Measurements from ENCODE around the gene CHGA.

The CHGA gene

GRCh38 chr14:92964124-92965109 is 41.5 kb downstream of the CHGA start:
- Mint-ChIP-seq H3K27ac (ENCODE audit: low read depth) (peak overlapping the region; percentile 59), H3K4me3 (no peak overlapping the region), H3K4me1 (peaks cover 15% of the 10 kb centered on the region), H3K27me3 (no peaks in the 10 kb centered on the region), H3K36me3 (ENCODE audit: insufficient read depth) (peaks cover 7% of the 10 kb centered on the region), H3K9me3 (peaks cover 5% of the 10 kb centered on the region)
- no peak for DNase-seq (ENCODE audit: low spot score in 2 of 2)
- no peak for ATAC-seq (replicated peaks; ENCODE audit: extremely low read depth, poor library complexity, severe bottlenecking)

GRCh38 chr14:92965281-92965680 is 42.3 kb downstream of the CHGA start:
- Mint-ChIP-seq H3K4me3 (no peak overlapping the region), H3K4me1 (peaks cover 15% of the 10 kb centered on the region), H3K36me3 (ENCODE audit: insufficient read depth) (peaks cover 7% of the 10 kb centered on the region), H3K27ac (ENCODE audit: low read depth) (no peak overlapping the region), H3K9me3 (peaks cover 5% of the 10 kb centered on the region), H3K27me3 (no peaks in the 10 kb centered on the region)
- ATAC-seq (replicated peaks; ENCODE audit: extremely low read depth, poor library complexity, severe bottlenecking): no peak
- no peak for DNase-seq (ENCODE audit: low spot score in 2 of 2)

GRCh38 chr14:92967346-92967926 is 44.5 kb downstream of the CHGA start:
- no peak for ATAC-seq (replicated peaks; ENCODE audit: extremely low read depth, poor library complexity, severe bottlenecking)
- H3K4me1 Mint-ChIP-seq: peaks cover 17% of the 10 kb centered on the region
- no peaks in the 10 kb centered on the region for H3K27me3 Mint-ChIP-seq
- H3K36me3 Mint-ChIP-seq (ENCODE audit: insufficient read depth): peaks cover 4% of the 10 kb centered on the region
- H3K9me3 Mint-ChIP-seq: peaks cover 5% of the 10 kb centered on the region
- no peak for DNase-seq (ENCODE audit: low spot score in 2 of 2)
- no peak overlapping the region for H3K27ac Mint-ChIP-seq (ENCODE audit: low read depth)
- no peak overlapping the region for H3K4me3 Mint-ChIP-seq

- Mint-ChIP-seq H3K4me1 (peaks cover 17% of the 10 kb centered on the region), H3K9me3 (peaks cover 5% of the 10 kb centered on the region), H3K36me3 (ENCODE audit: insufficient read depth) (peaks cover 4% of the 10 kb centered on the region), H3K27me3 (no peaks in the 10 kb centered on the region), H3K27ac (ENCODE audit: low read depth) (no peak overlapping the region), H3K4me3 (no peak overlapping the region)
- DNase-seq (ENCODE audit: low spot score in 2 of 2) (no peak), ATAC-seq (replicated peaks; ENCODE audit: extremely low read depth, poor library complexity, severe bottlenecking) (no peak)
These were observed 45.5 kb downstream of the CHGA start for GRCh38 chr14:92968291-92969020.

GRCh38 chr14:92969430-92969829 is 46.5 kb downstream of the CHGA start:
- peaks cover 17% of the 10 kb centered on the region for H3K4me1 Mint-ChIP-seq
- H3K27ac Mint-ChIP-seq (ENCODE audit: low read depth): no peak overlapping the region
- no peak for ATAC-seq (replicated peaks; ENCODE audit: extremely low read depth, poor library complexity, severe bottlenecking)
- no peaks in the 10 kb centered on the region for H3K27me3 Mint-ChIP-seq
- H3K4me3 Mint-ChIP-seq: no peak overlapping the region
- peaks cover 2% of the 10 kb centered on the region for H3K36me3 Mint-ChIP-seq (ENCODE audit: insufficient read depth)
- DNase-seq (ENCODE audit: low spot score in 2 of 2): no peak
- H3K9me3 Mint-ChIP-seq: peaks cover 5% of the 10 kb centered on the region

GRCh38 chr14:92969871-92970270 is 46.9 kb downstream of the CHGA start:
- Mint-ChIP-seq H3K4me1 (peaks cover 17% of the 10 kb centered on the region), H3K4me3 (no peak overlapping the region), H3K36me3 (ENCODE audit: insufficient read depth) (peaks cover 2% of the 10 kb centered on the region), H3K27me3 (no peaks in the 10 kb centered on the region), H3K9me3 (peaks cover 5% of the 10 kb centered on the region), H3K27ac (ENCODE audit: low read depth) (no peak overlapping the region)
- no peak for ATAC-seq (replicated peaks; ENCODE audit: extremely low read depth, poor library complexity, severe bottlenecking)
- no peak for DNase-seq (ENCODE audit: low spot score in 2 of 2)

- ATAC-seq (replicated peaks; ENCODE audit: extremely low read depth, poor library complexity, severe bottlenecking): no peak
- Mint-ChIP-seq H3K27me3 (no peaks in the 10 kb centered on the region), H3K36me3 (ENCODE audit: insufficient read depth) (peaks cover 2% of the 10 kb centered on the region), H3K4me3 (no peak overlapping the region), H3K27ac (ENCODE audit: low read depth) (no peak overlapping the region), H3K9me3 (peaks cover 5% of the 10 kb centered on the region), H3K4me1 (peaks cover 17% of the 10 kb centered on the region)
- DNase-seq (ENCODE audit: low spot score in 2 of 2): no peak
These were observed 47.3 kb downstream of the CHGA start for GRCh38 chr14:92970271-92970670.

- DNase-seq (ENCODE audit: low spot score in 2 of 2): no peak
- H3K27ac Mint-ChIP-seq (ENCODE audit: low read depth): no peak overlapping the region
- H3K36me3 Mint-ChIP-seq (ENCODE audit: insufficient read depth): peaks cover 2% of the 10 kb centered on the region
- no peak overlapping the region for H3K4me3 Mint-ChIP-seq
- peaks cover 23% of the 10 kb centered on the region for H3K4me1 Mint-ChIP-seq
- H3K9me3 Mint-ChIP-seq: peaks cover 11% of the 10 kb centered on the region
- H3K27me3 Mint-ChIP-seq: no peaks in the 10 kb centered on the region
- no peak for ATAC-seq (replicated peaks; ENCODE audit: extremely low read depth, poor library complexity, severe bottlenecking)
These were observed 48.7 kb downstream of the CHGA start for GRCh38 chr14:92971601-92972180.

- DNase-seq (ENCODE audit: low spot score in 2 of 2) (no peak), ATAC-seq (replicated peaks; ENCODE audit: extremely low read depth, poor library complexity, severe bottlenecking) (no peak)
- Mint-ChIP-seq H3K4me3 (no peak overlapping the region), H3K4me1 (peaks cover 12% of the 10 kb centered on the region), H3K36me3 (ENCODE audit: insufficient read depth) (peaks cover 5% of the 10 kb centered on the region), H3K9me3 (peaks cover 6% of the 10 kb centered on the region), H3K27me3 (no peaks in the 10 kb centered on the region), H3K27ac (ENCODE audit: low read depth) (no peak overlapping the region)
These were observed 50.4 kb downstream of the CHGA start for GRCh38 chr14:92973261-92973797.

GRCh38 chr14:92973798-92974372 is 50.9 kb downstream of the CHGA start:
- ATAC-seq (replicated peaks; ENCODE audit: extremely low read depth, poor library complexity, severe bottlenecking): no peak
- Mint-ChIP-seq H3K36me3 (ENCODE audit: insufficient read depth) (peaks cover 3% of the 10 kb centered on the region), H3K27me3 (no peaks in the 10 kb centered on the region)

GRCh38 chr14:92974541-92975345 is 51.8 kb downstream of the CHGA start:
- Mint-ChIP-seq H3K27ac (ENCODE audit: low read depth) (peak overlapping the region; percentile 35), H3K4me1 (peaks cover 12% of the 10 kb centered on the region), H3K4me3 (no peak overlapping the region), H3K9me3 (peaks cover 14% of the 10 kb centered on the region), H3K36me3 (ENCODE audit: insufficient read depth) (peaks cover 6% of the 10 kb centered on the region), H3K27me3 (no peaks in the 10 kb centered on the region)
- DNase-seq (ENCODE audit: low spot score in 2 of 2): no peak
- no peak for ATAC-seq (replicated peaks; ENCODE audit: extremely low read depth, poor library complexity, severe bottlenecking)

More at GRCh38 chr14:92973798-92974372, 50.9 kb downstream of the CHGA start:
- Mint-ChIP-seq H3K4me1 (peaks cover 12% of the 10 kb centered on the region), H3K4me3 (no peak overlapping the region), H3K27ac (ENCODE audit: low read depth) (no peak overlapping the region), H3K9me3 (peaks cover 6% of the 10 kb centered on the region)
- no peak for DNase-seq (ENCODE audit: low spot score in 2 of 2)
